GM23248 (cell line): ENCODE data around the gene SUCLG1. TPM values are rescaled to one million over a fixed set of nuclear protein-coding genes. Genes with fewer than 3 reads are reported as not detected.

Source experiments
- DNase-seq: peaks from one replicate; pipeline ENCODE4 v3.0.0-alpha.2; 2015
- H2AFZ ChIP-seq: fragments of 200-600 bp; sonication (generic); 2 replicates; pipeline ENCODE4 v1.6.1; 2016; ENCODE audit warnings: antibody characterized with exemption
- H3F3A ChIP-seq: fragments of 200-600 bp; sonication (generic); 2 replicates; pipeline ENCODE4 v1.6.1; 2016; ENCODE audit warnings: mild to moderate bottlenecking, antibody characterized with exemption, mixed run types; ENCODE audit not compliant: insufficient read depth
- H3K27ac ChIP-seq: fragments of 200-600 bp; sonication (generic); 2 replicates; pipeline ENCODE4 v1.5.1; 2016; ENCODE audit warnings: mild to moderate bottlenecking
- H3K27me3 ChIP-seq: fragments of 200-600 bp; sonication (generic); replicated peaks from 2 replicates; pipeline ENCODE4 v1.6.1; 2016; ENCODE audit warnings: mild to moderate bottlenecking; ENCODE audit not compliant: insufficient read depth
- H3K36me3 ChIP-seq: fragments of 200-600 bp; sonication (generic); 2 replicates; pipeline ENCODE4 v1.6.1; 2016; ENCODE audit warnings: low read depth, mild to moderate bottlenecking
- H3K4me1 ChIP-seq: fragments of 200-600 bp; sonication (generic); 2 replicates; pipeline ENCODE4 v1.6.1; 2016; ENCODE audit warnings: mild to moderate bottlenecking; ENCODE audit not compliant: insufficient read depth
- H3K4me2 ChIP-seq: fragments of 200-600 bp; sonication (generic); one replicate; pipeline ENCODE4 v1.6.1; 2016; ENCODE audit warnings: mild to moderate bottlenecking; ENCODE audit not compliant: unreplicated experiment
- H3K4me3 ChIP-seq: fragments of 200-600 bp; sonication (generic); 2 replicates; pipeline ENCODE4 v1.5.1; 2016; ENCODE audit warnings: mild to moderate bottlenecking
- H3K79me2 ChIP-seq: fragments of 200-600 bp; sonication (generic); 2 replicates; pipeline ENCODE4 v1.6.1; 2016; ENCODE audit warnings: mild to moderate bottlenecking; ENCODE audit not compliant: insufficient read depth
- H3K9ac ChIP-seq: fragments of 200-600 bp; sonication (generic); 2 replicates; pipeline ENCODE4 v1.6.1; 2016; ENCODE audit warnings: mild to moderate bottlenecking
- H3K9me2 ChIP-seq: fragments of 200-600 bp; sonication (generic); 2 replicates; pipeline ENCODE4 v1.6.1; 2016; ENCODE audit warnings: mixed run types, mild to moderate bottlenecking, moderate library complexity; ENCODE audit not compliant: insufficient read depth
- H3K9me3 ChIP-seq: fragments of 200-600 bp; sonication (generic); one replicate; pipeline ENCODE4 v1.6.1; 2017; ENCODE audit warnings: low read depth
- H4K20me1 ChIP-seq: fragments of 200-600 bp; sonication (generic); 2 replicates; pipeline ENCODE4 v1.6.0; 2016; ENCODE audit not compliant: insufficient read depth
- EZH2 ChIP-seq: fragments of 200-600 bp; sonication (generic); IDR thresholded peaks from 2 replicates; pipeline ENCODE4 v1.6.1; 2018; ENCODE audit warnings: antibody characterized with exemption, mild to moderate bottlenecking; ENCODE audit not compliant: insufficient read depth, poor library complexity, severe bottlenecking
- EZH2phosphoT487 ChIP-seq: fragments of 200-600 bp; sonication (generic); IDR thresholded peaks from 2 replicates; pipeline ENCODE4 v1.6.1; 2018; ENCODE audit warnings: antibody characterized with exemption, moderate library complexity, mild to moderate bottlenecking, low read depth; ENCODE audit not compliant: insufficient read depth
- WGBS, 2 experiments: methylation state at CpG; one replicate each; pipeline ENCODE4 v1.1.6; 2015 to 2017; ENCODE audit warnings: low lambda C conversion rate in 2 of 2, low coverage in 1 of 2; ENCODE audit errors: missing lambda C conversion rate in 2 of 2; 5-methylcytosine and 5-hydroxymethylcytosine counted together
- in situ Hi-C: fragments of 300-500 bp; cut with MboI; formaldehyde crosslinking; loops from 2 replicates; pipeline ENCODE4 v1.15.0; 2020
- polyA plus RNA-seq: library from polyadenylated mRNA; unstranded; fragments of >200 nt; fragmentation: Nextera tagmentation; extraction: Ambion mirVana; gene quantifications from 2 replicates; pipeline ENCODE4 v1.2.1, GENCODE V29; 2016
- total RNA-seq: library from RNA; depleted of rRNA; stranded (reverse); fragments of >200 nt; shearing (Covaris generic); gene quantifications from 2 replicates; pipeline ENCODE4 v1.2.3, GENCODE V29; 2014

SUCLG1 gene
- total and polyA plus RNA-seq, 2 experiments from 2014 or later = 50.4 to 80.2 TPM

- no peak overlapping the region for H2AFZ ChIP-seq
- 23 to 24% methylated on average over 8 of the region's 8 CpGs for WGBS, 2 experiments
Observed at GRCh38 chr2:84495539-84496146, 36.6 kb upstream of the SUCLG1 start.

GRCh38 chr2:84494070-84494469 lies 35.0 kb upstream of the SUCLG1 start:
- Histone ChIP-seq H3K9me2 (no peaks in the 10 kb centered on the region), H3K4me2 (peak overlapping the region; percentile 71), H3K9me3 (no peaks in the 10 kb centered on the region), H3K36me3 (no peaks in the 10 kb centered on the region), H3F3A (peaks cover 20% of the 10 kb centered on the region), H4K20me1 (no peaks in the 10 kb centered on the region), H3K4me1 (peaks cover 23% of the 10 kb centered on the region), H3K9ac (peak overlapping the region; percentile 57; the same call in 1 of the 2 replicates), H3K27me3 (no peaks in the 10 kb centered on the region), H2AFZ (peak overlapping the region; percentile 47), H3K27ac (peak overlapping the region; percentile 93), H3K79me2 (no peaks in the 10 kb centered on the region), H3K4me3 (0 out of 2 replicates have a peak overlapping the region, but pooled peaks have one; percentile 1)
- peak; percentile 60 for DNase-seq
- 10% methylated on average over 4 of the region's 4 CpGs for WGBS, 2 experiments
- in situ Hi-C loops = loop anchor here (10.0 to 25.0 kb wide), 2 partner anchors 381 to 793 kb away; no protein-coding TSS in a partner anchor
- no peak for TF ChIP-seq EZH2phosphoT487
- no peak for TF ChIP-seq EZH2

More at GRCh38 chr2:84495539-84496146, 36.6 kb upstream of the SUCLG1 start:
- H3K27ac ChIP-seq = no peak overlapping the region
- no peak for TF ChIP-seq EZH2
- TF ChIP-seq EZH2phosphoT487 = no peak
- in situ Hi-C loops = loop anchor here (10.0 to 25.0 kb wide), 2 partner anchors 379 to 792 kb away; no protein-coding TSS in a partner anchor
- H3K9me3 ChIP-seq = no peaks in the 10 kb centered on the region
- H3K4me2 ChIP-seq = no peak overlapping the region
- H3K9me2 ChIP-seq = no peaks in the 10 kb centered on the region
- no peaks in the 10 kb centered on the region for H3K36me3 ChIP-seq
- no peaks in the 10 kb centered on the region for H3K27me3 ChIP-seq
- H3F3A ChIP-seq = peaks cover 20% of the 10 kb centered on the region
- peak; percentile 81 for DNase-seq
- no peak overlapping the region for H3K9ac ChIP-seq
- H3K4me1 ChIP-seq = peaks cover 23% of the 10 kb centered on the region
- no peaks in the 10 kb centered on the region for H3K79me2 ChIP-seq
- H3K4me3 ChIP-seq = no peak overlapping the region
- H4K20me1 ChIP-seq = no peaks in the 10 kb centered on the region

GRCh38 chr2:84493514-84493913 lies 34.4 kb upstream of the SUCLG1 start:
- 2% methylated on average over 5 of the region's 5 CpGs for WGBS, 2 experiments
- H3K36me3 ChIP-seq = no peaks in the 10 kb centered on the region
- H3F3A ChIP-seq = peaks cover 20% of the 10 kb centered on the region
- DNase-seq = peak; percentile 96
- H3K9me2 ChIP-seq = no peaks in the 10 kb centered on the region
- H2AFZ ChIP-seq = peak overlapping the region; percentile 47
- H3K79me2 ChIP-seq = no peaks in the 10 kb centered on the region
- H4K20me1 ChIP-seq = no peaks in the 10 kb centered on the region
- peak overlapping the region; percentile 71 for H3K4me2 ChIP-seq
- in situ Hi-C loops = loop anchor here (10.0 to 25.0 kb wide), 2 partner anchors 381 to 794 kb away; no protein-coding TSS in a partner anchor
- 0 out of 2 replicates have a peak overlapping the region, but pooled peaks have one; percentile 39 for H3K4me3 ChIP-seq
- no peaks in the 10 kb centered on the region for H3K9me3 ChIP-seq
- no peaks in the 10 kb centered on the region for H3K27me3 ChIP-seq
- TF ChIP-seq EZH2phosphoT487 (no peak), EZH2 (no peak)
- H3K4me1 ChIP-seq = peaks cover 23% of the 10 kb centered on the region
- peak overlapping the region; percentile 93 for H3K27ac ChIP-seq
- peak overlapping the region; percentile 57; the same call in 1 of the 2 replicates for H3K9ac ChIP-seq

- Histone ChIP-seq H3K4me1 (peaks cover 27% of the 10 kb centered on the region), H3K27ac (no peak overlapping the region), H3K36me3 (no peaks in the 10 kb centered on the region), H3K79me2 (no peaks in the 10 kb centered on the region), H3K4me2 (peak overlapping the region; percentile 71), H3K9ac (no peak overlapping the region), H2AFZ (no peak overlapping the region), H3K9me2 (no peaks in the 10 kb centered on the region), H3K4me3 (no peak overlapping the region), H3F3A (peaks cover 24% of the 10 kb centered on the region), H3K9me3 (no peaks in the 10 kb centered on the region), H4K20me1 (no peaks in the 10 kb centered on the region), H3K27me3 (no peaks in the 10 kb centered on the region)
- in situ Hi-C loops = loop anchor here (10.0 to 25.0 kb wide), 2 partner anchors 382 to 795 kb away; no protein-coding TSS in a partner anchor
- DNase-seq = peak; percentile 63
- TF ChIP-seq EZH2 (no peak), EZH2phosphoT487 (no peak)
- WGBS, 2 experiments = 40 to 51% methylated on average over 1 of the region's 1 CpG
Observed at GRCh38 chr2:84492571-84492970, 33.5 kb upstream of the SUCLG1 start.
